Gastroesophageal sphincter (tissue), 4 donors: ENCODE results near the gene CFAP58. TPM values are rescaled to one million over a fixed set of nuclear protein-coding genes. Genes with fewer than 3 reads are reported as not detected.

Experiments
- ATAC-seq: fragments of 150-250 bp; one replicate; pipeline ENCODE4 v1.9.1; 2016; ENCODE audit warnings: mild to moderate bottlenecking, moderate library complexity
- H3K27ac ChIP-seq, 4 donors: fragments of 200-600 bp; sonication (generic) in 3 of 4; 1 replicate in 3 of 4; 2 replicates in 1 of 4; pipeline ENCODE4 v1.5.1; 2016 to 2019
- H3K27me3 ChIP-seq: fragments of 200-600 bp; sonication (generic); one replicate; pipeline ENCODE4 v1.5.1; 2019
- H3K36me3 ChIP-seq, 2 donors: fragments of 200-600 bp; sonication (generic); one replicate each; pipeline ENCODE4 v1.5.1; 2019; ENCODE audit warnings: control low read depth in 1 of 2
- H3K4me1 ChIP-seq, 3 donors: fragments of 200-600 bp; sonication (generic); 1 replicate in 2 of 3; 2 replicates in 1 of 3; pipeline ENCODE4 v1.5.1; 2016 to 2019; ENCODE audit warnings: control low read depth in 2 of 3
- H3K4me3 ChIP-seq, 2 donors: fragments of 200-600 bp; sonication (generic); one replicate each; pipeline ENCODE4 v1.5.1; 2019; ENCODE audit warnings: mild to moderate bottlenecking in 1 of 2, moderate library complexity in 1 of 2
- H3K9me3 ChIP-seq, 3 donors: fragments of 200-600 bp; sonication (generic); one replicate each; pipeline ENCODE4 v1.5.1; 2017 to 2019; ENCODE audit warnings: control low read depth in 2 of 3
- CTCF ChIP-seq, 4 experiments: fragments of 200-600 bp in 2 of 4; fragments of 450-650 bp in 2 of 4; sonication (generic) in 1 of 4; IDR thresholded peaks; one replicate each; pipeline ENCODE4 v1.5.1; 2017 to 2019; ENCODE audit warnings: antibody characterized with exemption in 4 of 4, mild to moderate bottlenecking in 2 of 4, moderate library complexity in 2 of 4
- EP300 ChIP-seq: sonication (generic); formaldehyde crosslinking; IDR thresholded peaks from one replicate; pipeline ENCODE4 v1.6.1; 2017; ENCODE audit warnings: antibody characterized with exemption, mild to moderate bottlenecking
- POLR2A ChIP-seq, 2 donors: fragments of 450-650 bp; IDR thresholded peaks; one replicate each; pipeline ENCODE4 v1.6.1; 2017; ENCODE audit warnings: antibody characterized with exemption in 2 of 2, mild to moderate bottlenecking in 2 of 2, moderate library complexity in 1 of 2
- POLR2AphosphoS5 ChIP-seq: sonication (generic); formaldehyde crosslinking; IDR thresholded peaks from one replicate; pipeline ENCODE4 v1.6.1; 2017; ENCODE audit warnings: antibody characterized with exemption
- WGBS, 2 donors: methylation state at CpG; one replicate each; pipeline ENCODE4 v1.1.5; 2018; ENCODE audit warnings: low coverage in 1 of 2; 5-methylcytosine and 5-hydroxymethylcytosine counted together
- total RNA-seq, 4 donors: library from RNA; depleted of rRNA; stranded (reverse); fragments of >200 nt; gene quantifications; one replicate each; pipeline ENCODE4 v1.1.0, GENCODE V29; 2016

CFAP58 gene
- total RNA-seq, 4 donors from 2014 or later: 0.27 to 1.6 (median 1.3) TPM

DNA sequence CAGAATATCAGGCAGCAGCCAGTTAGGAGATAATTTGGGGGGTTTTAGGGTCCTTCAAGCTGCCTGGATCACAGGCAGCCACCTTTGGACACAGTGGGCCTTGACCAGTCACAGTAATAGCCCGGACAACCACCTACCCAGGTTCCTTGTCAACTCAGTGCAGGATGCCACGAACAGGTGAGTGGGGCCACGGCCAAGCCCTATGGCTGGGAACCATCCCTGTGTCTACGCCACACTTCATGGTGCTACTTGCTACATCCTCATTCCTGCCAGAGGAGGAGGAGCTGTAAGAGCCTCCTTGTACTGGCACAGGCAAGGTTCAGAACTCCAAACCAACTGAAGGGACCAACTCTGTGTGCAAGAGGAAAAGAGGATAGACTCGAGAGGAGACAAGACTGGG, 35.3 kb upstream of the CFAP58 start:
- peaks cover 0 to 26% of the 10 kb centered on the region in 2 donors for H3K36me3 ChIP-seq
- no peak for TF ChIP-seq POLR2AphosphoS5
- no peak for TF ChIP-seq CTCF (IDR thresholded peaks at IDR 0.05)
- TF ChIP-seq POLR2A (IDR thresholded peaks at IDR 0.05): no peak
- no peak for TF ChIP-seq EP300
- no peak overlapping the region for H3K4me3 ChIP-seq
- ATAC-seq: no peak
- peaks cover 4 to 78% (median 71%) of the 10 kb centered on the region in 3 donors for H3K4me1 ChIP-seq
- H3K9me3 ChIP-seq: no peaks in the 10 kb centered on the region
- H3K27me3 ChIP-seq: no peaks in the 10 kb centered on the region
- WGBS, 2 donors: 94 to 100% methylated on average over 1 to 2 of the region's 5 CpGs
- peak overlapping the region; percentile 65 to 100 (median 90) for H3K27ac ChIP-seq

GRCh38 chr10:104318810-104319741, 34.6 kb upstream of the CFAP58 start:
- H3K4me1 ChIP-seq: peaks cover 4 to 85% (median 79%) of the 10 kb centered on the region in 3 donors
- TF ChIP-seq CTCF (IDR thresholded peaks at IDR 0.05) (no peak), POLR2A (IDR thresholded peaks at IDR 0.05) (no peak), POLR2AphosphoS5 (peak; percentile 91), EP300 (peak; percentile 72)
- no peaks in the 10 kb centered on the region for H3K9me3 ChIP-seq
- WGBS, 2 donors: 43 to 57% methylated on average over 6 to 11 of the region's 19 CpGs
- peak; percentile 84 for ATAC-seq
- H3K4me3 ChIP-seq: peak overlapping the region in 1 of 2 donors; percentile 2
- peak overlapping the region; percentile 65 to 100 (median 90) for H3K27ac ChIP-seq
- H3K36me3 ChIP-seq: peaks cover 0 to 18% of the 10 kb centered on the region in 2 donors
- no peaks in the 10 kb centered on the region for H3K27me3 ChIP-seq

GRCh38 chr10:104321226-104321625, 32.4 kb upstream of the CFAP58 start:
- H3K36me3 ChIP-seq: no peaks in the 10 kb centered on the region
- TF ChIP-seq POLR2AphosphoS5 (no peak), CTCF (IDR thresholded peaks at IDR 0.05) (no peak), EP300 (no peak), POLR2A (IDR thresholded peaks at IDR 0.05) (no peak)
- 43% methylated on average over 1 of the region's 6 CpGs; no CpG with 5 or more reads in 1 of the 2 donors for WGBS, 2 donors
- peaks cover 14 to 100% (median 96%) of the 10 kb centered on the region in 3 donors for H3K4me1 ChIP-seq
- H3K4me3 ChIP-seq: no peak overlapping the region
- no peaks in the 10 kb centered on the region for H3K9me3 ChIP-seq
- H3K27ac ChIP-seq: peak overlapping the region in 3 of 4 donors; percentile 83 to 100 (median 98)
- H3K27me3 ChIP-seq: no peaks in the 10 kb centered on the region
- ATAC-seq: no peak

DNA sequence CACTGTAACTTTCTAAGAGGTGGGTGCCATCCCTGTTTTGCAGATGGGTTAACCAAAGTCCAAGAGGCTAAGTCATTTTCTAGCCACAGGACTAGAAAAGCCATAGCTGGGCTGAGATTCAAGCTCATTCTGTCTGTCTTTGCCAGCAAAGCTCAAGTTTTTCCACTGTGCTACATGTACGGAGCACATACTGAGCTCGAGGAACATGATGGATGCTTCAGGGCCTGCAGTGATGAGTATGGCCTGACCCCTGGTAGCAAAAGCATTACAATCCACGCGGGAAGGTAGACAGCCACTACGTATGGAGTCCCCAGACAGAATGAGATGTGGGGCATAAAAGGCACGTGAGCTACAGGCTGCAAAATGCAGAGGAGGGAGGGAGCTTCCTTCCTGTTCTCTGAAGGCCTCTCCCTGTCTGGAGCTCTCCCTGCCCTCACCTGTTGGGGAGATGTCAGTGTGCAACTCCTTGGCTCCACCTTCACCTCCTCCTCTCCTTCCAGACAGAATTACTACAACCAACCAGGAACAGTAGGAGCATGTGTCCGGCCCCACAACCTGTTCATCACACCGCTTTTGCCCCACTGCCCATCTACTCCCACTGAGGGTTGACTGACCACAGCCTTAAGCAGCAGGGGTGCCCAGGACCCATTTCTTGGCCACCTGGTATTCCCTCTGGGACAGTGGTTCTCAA, 31.8 kb upstream of the CFAP58 start:
- no peak for TF ChIP-seq CTCF (IDR thresholded peaks at IDR 0.05)
- no peak for TF ChIP-seq POLR2A (IDR thresholded peaks at IDR 0.05)
- no peak for TF ChIP-seq EP300
- no peak for TF ChIP-seq POLR2AphosphoS5
- no peak overlapping the region for H3K4me3 ChIP-seq
- H3K9me3 ChIP-seq: no peaks in the 10 kb centered on the region
- peak overlapping the region in 3 of 4 donors; percentile 83 to 100 (median 98) for H3K27ac ChIP-seq
- H3K27me3 ChIP-seq: no peaks in the 10 kb centered on the region
- 39 to 100% methylated on average over 1 to 6 of the region's 8 CpGs for WGBS, 2 donors
- ATAC-seq: no peak
- H3K4me1 ChIP-seq: peaks cover 14 to 100% (median 97%) of the 10 kb centered on the region in 3 donors
- H3K36me3 ChIP-seq: no peaks in the 10 kb centered on the region
